Chondrocyte (in vitro differentiated cells): ENCODE measurements around the gene KANK4. TPM values are rescaled to one million over a fixed set of nuclear protein-coding genes. Genes with fewer than 3 reads are reported as not detected.
"Not testable (repeated sequence)": the region's sequence is repeated elsewhere in the genome, so short reads cannot be mapped to it uniquely, and the experiment has no call there.

Experiments used
- DNase-seq: peaks from one replicate; pipeline ENCODE4 v3.0.0; 2021; ENCODE audit warnings: mixed read lengths, low spot score
- H3K27ac Mint-ChIP-seq: one replicate; pipeline ENCODE4 v1.8.0; 2021; ENCODE audit warnings: mild to moderate bottlenecking, moderate library complexity, mixed read lengths; ENCODE audit not compliant: unreplicated experiment
- H3K27me3 Mint-ChIP-seq: 2 replicates; pipeline ENCODE4 v1.8.0; 2021; ENCODE audit warnings: low read depth, mixed read lengths
- H3K36me3 Mint-ChIP-seq: 2 replicates; pipeline ENCODE4 v1.8.0; 2021; ENCODE audit warnings: low read depth, mixed read lengths
- H3K4me1 Mint-ChIP-seq: 2 replicates; pipeline ENCODE4 v1.8.0; 2021; ENCODE audit warnings: low read depth, mild to moderate bottlenecking, mixed read lengths
- H3K4me3 Mint-ChIP-seq: one replicate; pipeline ENCODE4 v1.8.0; 2021; ENCODE audit warnings: mild to moderate bottlenecking, moderate library complexity, mixed read lengths; ENCODE audit not compliant: unreplicated experiment
- H3K9me3 Mint-ChIP-seq: 2 replicates; pipeline ENCODE4 v1.8.0; 2021; ENCODE audit warnings: low read depth, mixed read lengths
- total RNA-seq: library from RNA; stranded (reverse); gene quantifications from 3 replicates; pipeline ENCODE4 v1.2.1, GENCODE V29; 2021
- TF ChIP-seq, protein P1 (sequence below): fragments of 200-600 bp; sonication (generic); IDR thresholded peaks from 2 replicates; pipeline ENCODE4 v1.5.0; 2021; ENCODE audit warnings: antibody characterized with exemption, mild to moderate bottlenecking, moderate library complexity

KANK4 gene
- total RNA-seq, 1 donor from 2014 or later = 1.4 TPM

- H3K4me1 Mint-ChIP-seq = peaks cover 5% of the 10 kb centered on the region
- TF ChIP-seq, protein P1, sequence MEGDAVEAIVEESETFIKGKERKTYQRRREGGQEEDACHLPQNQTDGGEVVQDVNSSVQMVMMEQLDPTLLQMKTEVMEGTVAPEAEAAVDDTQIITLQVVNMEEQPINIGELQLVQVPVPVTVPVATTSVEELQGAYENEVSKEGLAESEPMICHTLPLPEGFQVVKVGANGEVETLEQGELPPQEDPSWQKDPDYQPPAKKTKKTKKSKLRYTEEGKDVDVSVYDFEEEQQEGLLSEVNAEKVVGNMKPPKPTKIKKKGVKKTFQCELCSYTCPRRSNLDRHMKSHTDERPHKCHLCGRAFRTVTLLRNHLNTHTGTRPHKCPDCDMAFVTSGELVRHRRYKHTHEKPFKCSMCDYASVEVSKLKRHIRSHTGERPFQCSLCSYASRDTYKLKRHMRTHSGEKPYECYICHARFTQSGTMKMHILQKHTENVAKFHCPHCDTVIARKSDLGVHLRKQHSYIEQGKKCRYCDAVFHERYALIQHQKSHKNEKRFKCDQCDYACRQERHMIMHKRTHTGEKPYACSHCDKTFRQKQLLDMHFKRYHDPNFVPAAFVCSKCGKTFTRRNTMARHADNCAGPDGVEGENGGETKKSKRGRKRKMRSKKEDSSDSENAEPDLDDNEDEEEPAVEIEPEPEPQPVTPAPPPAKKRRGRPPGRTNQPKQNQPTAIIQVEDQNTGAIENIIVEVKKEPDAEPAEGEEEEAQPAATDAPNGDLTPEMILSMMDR = no peak
- no peak for DNase-seq
- H3K9me3 Mint-ChIP-seq = no peaks in the 10 kb centered on the region
- H3K27ac Mint-ChIP-seq = no peak overlapping the region
- H3K36me3 Mint-ChIP-seq = no peaks in the 10 kb centered on the region
- no peaks in the 10 kb centered on the region for H3K27me3 Mint-ChIP-seq
- no peak overlapping the region for H3K4me3 Mint-ChIP-seq
Observed at GRCh38 chr1:62224182-62224581, 95.1 kb downstream of the KANK4 start.

DNA sequence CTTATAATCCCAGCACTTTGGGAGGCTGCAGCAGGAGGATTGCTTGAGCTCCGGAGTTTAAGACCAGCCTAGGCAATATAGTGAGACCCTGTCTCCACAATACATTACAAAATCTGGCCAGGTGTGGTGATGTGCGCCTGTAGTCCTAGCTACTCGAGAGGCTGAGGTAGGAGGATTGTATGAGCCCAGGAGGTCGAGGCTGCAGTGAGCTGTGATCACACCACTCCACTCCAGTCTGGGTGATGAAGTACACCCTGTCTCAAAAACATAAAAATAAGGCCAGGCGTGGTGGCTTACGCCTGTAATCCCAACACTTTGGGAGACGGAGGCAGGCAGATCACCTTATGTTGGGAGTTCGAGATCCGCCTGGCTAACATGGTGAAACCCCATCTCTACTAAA lies 96.9 kb downstream of the KANK4 start:
- Mint-ChIP-seq H3K36me3 (no peaks in the 10 kb centered on the region), H3K9me3 (no peaks in the 10 kb centered on the region), H3K4me1 (peaks cover 6% of the 10 kb centered on the region), H3K27me3 (no peaks in the 10 kb centered on the region), H3K27ac (no peak overlapping the region), H3K4me3 (no peak overlapping the region)
- TF ChIP-seq, protein P1 = no peak
- no peak for DNase-seq

DNA sequence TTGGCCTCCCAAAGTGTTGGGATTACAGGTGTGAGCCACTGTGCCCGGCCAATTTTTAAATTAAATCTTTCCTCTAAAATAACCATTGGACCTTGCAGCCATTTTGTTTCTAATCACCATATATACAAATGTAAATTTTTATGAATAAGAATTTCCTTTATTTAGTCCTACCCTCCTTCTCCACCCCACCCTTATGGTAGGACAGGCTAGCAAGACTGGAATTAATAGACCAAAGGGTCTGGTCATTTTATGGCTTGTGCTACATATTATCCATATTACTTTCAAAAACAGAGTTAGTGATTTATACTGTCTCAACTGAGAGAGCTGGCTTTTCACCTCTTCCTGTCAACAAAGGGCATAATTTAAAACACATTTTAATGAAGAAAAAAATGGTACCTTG lies 98.1 kb downstream of the KANK4 start:
- TF ChIP-seq, protein P1 = no peak
- DNase-seq = no peak
- no peaks in the 10 kb centered on the region for H3K9me3 Mint-ChIP-seq
- H3K27me3 Mint-ChIP-seq = no peaks in the 10 kb centered on the region
- H3K36me3 Mint-ChIP-seq = no peaks in the 10 kb centered on the region
- H3K4me1 Mint-ChIP-seq = peaks cover 6% of the 10 kb centered on the region
- H3K27ac Mint-ChIP-seq = no peak overlapping the region
- no peak overlapping the region for H3K4me3 Mint-ChIP-seq

GRCh38 chr1:62220456-62220855 lies 98.8 kb downstream of the KANK4 start:
- not testable (repeated sequence) for DNase-seq, H3K4me1 Mint-ChIP-seq

DNA sequence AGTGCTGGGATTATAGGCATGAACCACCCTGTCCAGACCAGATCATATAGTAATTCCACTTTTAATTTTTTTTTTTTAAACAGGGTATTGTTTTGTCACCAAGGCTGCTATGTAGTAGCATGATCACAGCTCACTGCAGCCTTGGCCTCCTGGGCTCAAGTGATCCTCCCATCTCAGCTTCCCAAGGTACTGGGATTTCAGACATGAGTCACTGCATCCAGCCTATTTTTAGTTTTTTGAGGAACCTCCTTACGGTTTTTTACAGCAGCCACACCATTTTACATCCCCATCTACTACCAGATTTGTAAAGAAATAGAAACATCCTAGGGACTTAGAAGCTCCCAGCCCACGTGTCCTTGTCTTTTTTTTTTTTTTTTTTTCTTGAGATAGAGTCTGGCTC lies 100.6 kb downstream of the KANK4 start:
- Mint-ChIP-seq H3K4me3 (no peak overlapping the region), H3K9me3 (peaks cover 2% of the 10 kb centered on the region), H3K36me3 (no peaks in the 10 kb centered on the region), H3K27me3 (no peaks in the 10 kb centered on the region), H3K27ac (peak overlapping the region; percentile 33), H3K4me1 (peaks cover 6% of the 10 kb centered on the region)
- TF ChIP-seq, protein P1 = no peak
- DNase-seq = no peak

More at GRCh38 chr1:62220456-62220855, 98.8 kb downstream of the KANK4 start:
- not testable (repeated sequence) for H3K36me3 Mint-ChIP-seq, H3K27ac Mint-ChIP-seq, H3K4me3 Mint-ChIP-seq, H3K27me3 Mint-ChIP-seq, H3K9me3 Mint-ChIP-seq

DNA sequence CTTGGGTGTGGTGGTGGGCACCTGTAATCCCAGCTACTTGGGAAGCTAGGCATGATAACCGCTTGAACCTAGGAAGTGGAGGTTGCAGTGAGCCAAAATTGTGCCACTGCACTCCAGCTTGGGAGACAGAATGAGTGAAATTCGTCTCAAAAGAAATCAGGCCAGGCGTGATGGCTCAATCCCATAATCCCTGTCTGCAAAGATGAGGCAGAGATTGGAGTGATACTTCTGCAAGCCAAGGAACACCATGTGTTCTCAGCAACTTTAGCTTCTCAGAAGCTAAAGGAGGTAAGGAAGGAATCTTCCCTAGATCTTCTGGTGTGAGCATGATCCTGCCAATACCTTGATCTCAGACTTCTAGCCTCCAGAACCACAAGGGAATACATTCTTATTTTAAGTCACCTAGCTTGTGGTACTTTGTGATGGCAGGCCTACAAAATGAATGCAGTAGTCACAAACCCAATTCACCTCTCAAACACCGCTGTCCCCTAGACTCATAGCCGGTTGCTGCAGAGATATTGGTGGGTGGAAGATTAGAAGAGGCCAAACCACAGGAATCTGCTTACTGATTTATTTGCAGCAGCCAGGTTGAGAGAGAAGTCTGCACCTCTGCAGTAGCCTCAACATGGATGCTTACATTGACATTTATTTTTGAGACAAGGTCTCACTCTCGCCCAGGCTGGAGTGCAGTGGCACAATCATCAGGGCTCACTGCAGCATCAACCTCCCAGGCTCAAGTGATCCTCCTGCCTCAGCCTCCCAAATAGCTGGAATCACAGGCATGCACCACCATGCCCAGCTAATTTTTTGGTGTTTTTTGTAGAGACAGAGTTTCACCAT lies 105.9 kb downstream of the KANK4 start:
- H3K36me3 Mint-ChIP-seq = peaks cover 11% of the 10 kb centered on the region
- peaks cover 7% of the 10 kb centered on the region for H3K4me1 Mint-ChIP-seq
- DNase-seq = no peak
- no peak overlapping the region for H3K4me3 Mint-ChIP-seq
- no peaks in the 10 kb centered on the region for H3K27me3 Mint-ChIP-seq
- TF ChIP-seq, protein P1 = no peak
- peaks cover 23% of the 10 kb centered on the region for H3K9me3 Mint-ChIP-seq
- H3K27ac Mint-ChIP-seq = no peak overlapping the region
